Effector memory CD4-positive, alpha-beta T cell (primary cell): ENCODE results near the gene DAP3.
"Not testable (repeated sequence)": the region's sequence is repeated elsewhere in the genome, so short reads cannot be mapped to it uniquely, and the experiment has no call there.

Experiments
- DNase-seq, 3 donors: peaks; one replicate each; pipeline ENCODE4 v3.0.0-alpha.2; 2020
- H3K27ac ChIP-seq: 2 replicates; pipeline ENCODE4 v1.7.0; 2013; ENCODE audit warnings: mild to moderate bottlenecking, low read length, moderate library complexity; ENCODE audit not compliant: insufficient read depth, poor library complexity, severe bottlenecking
- H3K27me3 ChIP-seq: replicated peaks from 2 replicates; pipeline ENCODE4 v1.7.0; 2013; ENCODE audit warnings: mild to moderate bottlenecking, low read length; ENCODE audit not compliant: insufficient read depth, control insufficient read depth, poor library complexity, severe bottlenecking
- H3K36me3 ChIP-seq: 2 replicates; pipeline ENCODE4 v1.7.0; 2013; ENCODE audit warnings: mild to moderate bottlenecking, low read length, moderate library complexity; ENCODE audit not compliant: control insufficient read depth, insufficient read depth
- H3K4me1 ChIP-seq: 2 replicates; pipeline ENCODE4 v1.7.0; 2013; ENCODE audit warnings: low read length, mild to moderate bottlenecking; ENCODE audit not compliant: control insufficient read depth, insufficient read depth, poor library complexity, severe bottlenecking
- H3K4me3 ChIP-seq: 2 replicates; pipeline ENCODE4 v1.7.0; 2013; ENCODE audit warnings: low read length, low read depth, mild to moderate bottlenecking; ENCODE audit not compliant: insufficient read depth, poor library complexity, severe bottlenecking
- H3K9me3 ChIP-seq: 2 replicates; pipeline ENCODE4 v1.7.0; 2013; ENCODE audit warnings: mild to moderate bottlenecking, low read length, moderate library complexity; ENCODE audit not compliant: control insufficient read depth

The DAP3 gene

DNA sequence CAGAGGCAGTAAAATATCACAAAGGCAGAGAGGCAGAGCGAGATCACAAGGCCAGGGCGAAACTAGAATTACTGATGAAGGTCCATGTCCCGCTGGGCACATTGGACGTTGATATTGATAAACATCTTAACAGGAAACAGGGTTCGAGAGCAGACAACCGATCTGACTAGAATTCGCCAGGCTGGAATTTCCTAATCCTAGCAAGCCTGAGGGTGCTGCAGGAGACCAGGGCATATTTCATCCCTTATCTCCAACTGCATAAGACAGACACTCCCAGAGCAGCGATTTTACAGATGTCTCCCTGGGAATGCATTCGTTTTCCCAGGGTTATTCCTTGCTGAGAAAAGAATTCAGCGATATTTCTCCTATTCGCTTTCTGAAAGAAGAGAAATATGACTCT is 8.7 kb downstream of the DAP3 start:
- DNase-seq, H3K9me3 ChIP-seq, H3K36me3 ChIP-seq, H3K4me3 ChIP-seq, H3K4me1 ChIP-seq, H3K27ac ChIP-seq, H3K27me3 ChIP-seq: not testable (repeated sequence)

DNA sequence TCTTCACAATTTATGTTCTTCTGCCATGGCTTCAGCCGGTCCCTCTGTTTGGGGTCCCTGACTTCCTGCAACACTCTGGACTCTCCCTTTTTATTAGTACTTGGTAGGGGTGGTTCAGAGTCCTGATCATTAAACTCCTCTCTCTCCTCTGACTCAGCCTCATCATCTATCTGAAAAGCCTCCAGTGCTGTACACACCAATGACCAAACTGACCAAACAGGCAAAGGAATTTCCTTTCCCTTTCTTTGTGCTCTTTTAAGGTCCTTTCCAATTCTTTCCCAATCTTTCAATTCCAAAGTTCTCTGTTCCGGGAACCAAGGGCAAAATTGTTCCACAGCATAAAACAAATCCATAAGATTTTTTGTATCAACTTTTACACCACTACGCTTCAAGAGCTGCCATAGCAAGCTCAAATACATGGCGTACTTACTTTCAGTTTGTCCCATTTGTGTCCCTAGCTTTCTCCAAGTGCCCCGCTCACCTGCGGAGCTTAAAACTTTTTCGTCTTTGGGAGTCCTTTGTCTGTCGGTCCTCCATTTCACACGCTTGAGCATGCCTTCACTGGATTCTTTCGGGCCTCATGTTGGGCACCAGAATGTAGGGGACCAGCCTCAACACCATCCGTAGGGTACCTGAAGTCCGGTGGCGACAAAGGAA is 9.6 kb downstream of the DAP3 start:
- DNase-seq = no peak
- H3K4me3 ChIP-seq = no peak overlapping the region
- peaks cover 3% of the 10 kb centered on the region for H3K4me1 ChIP-seq
- no peak overlapping the region for H3K27ac ChIP-seq
- H3K27me3 ChIP-seq = no peaks in the 10 kb centered on the region
- H3K36me3 ChIP-seq = no peaks in the 10 kb centered on the region
- H3K9me3 ChIP-seq = no peaks in the 10 kb centered on the region

DNA sequence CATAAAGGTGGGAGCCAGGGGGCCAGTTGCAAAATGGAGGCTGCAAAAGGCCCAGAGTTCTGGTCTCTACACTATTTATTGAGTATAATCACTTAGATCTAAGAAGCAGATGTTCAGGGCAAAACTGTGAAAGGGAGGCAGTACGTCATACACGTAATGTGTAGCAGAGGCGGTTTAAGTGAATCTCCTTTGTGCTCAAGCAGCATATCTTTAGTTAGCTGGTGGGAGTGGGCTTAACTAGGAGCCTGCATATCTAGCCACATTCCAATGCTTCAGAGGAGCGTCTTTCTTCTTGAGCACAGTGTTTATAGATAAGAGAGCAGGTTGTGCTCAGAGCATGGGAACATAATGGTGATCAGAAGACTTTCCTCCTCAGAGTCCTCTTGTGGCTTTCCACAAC is 10.2 kb downstream of the DAP3 start:
- not testable (repeated sequence) for H3K4me1 ChIP-seq, H3K36me3 ChIP-seq, H3K4me3 ChIP-seq, DNase-seq, H3K27me3 ChIP-seq, H3K9me3 ChIP-seq, H3K27ac ChIP-seq

DNA sequence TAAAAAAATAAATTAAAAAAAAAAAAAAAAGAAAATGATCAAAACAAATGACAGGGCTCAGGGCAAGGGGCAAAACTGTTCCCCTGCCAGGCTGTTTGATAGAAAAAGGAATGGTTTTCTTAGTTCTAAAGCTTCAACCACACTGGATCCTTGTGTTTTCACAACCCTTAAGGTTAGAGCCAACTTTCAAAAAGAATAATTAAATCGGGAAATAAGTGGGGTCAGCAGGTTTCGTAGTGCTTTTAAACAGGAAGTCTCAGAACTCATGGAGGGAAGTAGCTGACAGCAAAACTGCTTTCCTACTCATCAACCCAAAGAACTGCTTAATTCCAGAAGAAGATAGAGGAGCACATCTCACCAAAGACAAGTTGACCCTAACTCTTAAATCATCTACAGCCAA is 12.8 kb downstream of the DAP3 start:
- not testable (repeated sequence) for H3K4me1 ChIP-seq, H3K27me3 ChIP-seq, DNase-seq, H3K9me3 ChIP-seq, H3K27ac ChIP-seq, H3K36me3 ChIP-seq, H3K4me3 ChIP-seq

DNA sequence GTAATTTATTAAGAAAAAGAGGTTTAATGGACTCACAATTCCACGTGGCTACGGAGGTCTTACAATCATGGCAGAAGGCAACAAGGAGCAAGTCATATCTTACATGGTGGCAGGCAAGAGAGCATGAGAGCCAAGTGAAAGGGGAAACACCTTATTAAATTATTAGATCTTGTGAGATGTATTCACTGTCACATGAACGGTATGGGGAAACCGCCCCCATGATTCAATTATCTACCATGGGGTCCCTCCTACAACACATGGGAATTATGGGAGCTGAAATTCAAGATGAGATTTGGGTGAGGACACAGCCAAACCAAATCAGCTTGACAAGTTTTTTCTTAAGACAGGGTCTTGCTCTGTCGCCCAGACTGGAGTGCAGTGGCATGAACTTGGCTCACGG is 14.3 kb downstream of the DAP3 start:
- DNase-seq = no peak
- Histone ChIP-seq H3K4me1 (no peaks in the 10 kb centered on the region), H3K4me3 (no peak overlapping the region), H3K36me3 (no peaks in the 10 kb centered on the region), H3K9me3 (no peaks in the 10 kb centered on the region), H3K27me3 (no peaks in the 10 kb centered on the region), H3K27ac (no peak overlapping the region)

DNA sequence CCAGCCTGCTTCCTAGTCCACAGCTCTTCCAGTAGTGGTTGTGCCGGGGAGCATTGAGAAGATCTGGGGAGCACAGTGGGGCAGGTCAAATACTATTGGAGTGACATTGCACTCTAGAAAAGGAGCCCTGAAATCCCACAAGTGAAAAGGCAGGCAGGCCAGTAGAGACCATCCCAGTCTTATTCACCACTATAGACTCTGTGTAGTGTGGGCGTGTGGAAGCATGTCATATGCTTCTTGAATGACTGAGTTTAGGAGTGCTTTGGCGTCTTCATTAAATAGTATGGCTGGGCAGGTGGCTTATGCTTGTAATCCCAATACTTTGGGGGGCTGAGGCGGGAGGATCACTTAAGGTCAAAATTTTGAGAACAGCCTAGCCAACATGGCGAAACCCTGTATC is 15.5 kb downstream of the DAP3 start:
- not testable (repeated sequence) for H3K9me3 ChIP-seq, H3K27me3 ChIP-seq, DNase-seq, H3K36me3 ChIP-seq, H3K4me1 ChIP-seq, H3K4me3 ChIP-seq, H3K27ac ChIP-seq

DNA sequence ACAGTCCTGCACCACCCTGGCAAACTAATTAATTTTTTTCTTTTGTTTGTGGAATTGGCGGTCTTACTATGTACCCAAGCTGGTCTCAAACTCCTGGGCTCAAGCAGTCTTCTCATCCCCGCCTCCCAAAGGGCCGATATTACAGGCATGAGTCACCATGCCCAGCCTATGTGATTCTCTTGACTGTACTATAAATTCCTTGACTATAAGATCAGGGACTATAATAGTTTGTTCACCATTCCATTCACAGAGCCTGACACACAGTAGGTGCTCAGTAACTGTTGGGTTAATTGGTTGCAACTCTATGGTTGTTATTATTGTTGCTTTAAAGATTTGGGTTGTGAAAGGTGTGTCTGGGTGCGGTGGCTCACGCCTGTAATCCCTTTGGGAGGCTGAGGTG is 17.2 kb downstream of the DAP3 start:
- no peak for DNase-seq
- H3K36me3 ChIP-seq = peaks cover 2% of the 10 kb centered on the region
- H3K4me1 ChIP-seq = no peaks in the 10 kb centered on the region
- no peak overlapping the region for H3K4me3 ChIP-seq
- H3K27me3 ChIP-seq = no peaks in the 10 kb centered on the region
- H3K27ac ChIP-seq = no peak overlapping the region
- H3K9me3 ChIP-seq = no peaks in the 10 kb centered on the region

DNA sequence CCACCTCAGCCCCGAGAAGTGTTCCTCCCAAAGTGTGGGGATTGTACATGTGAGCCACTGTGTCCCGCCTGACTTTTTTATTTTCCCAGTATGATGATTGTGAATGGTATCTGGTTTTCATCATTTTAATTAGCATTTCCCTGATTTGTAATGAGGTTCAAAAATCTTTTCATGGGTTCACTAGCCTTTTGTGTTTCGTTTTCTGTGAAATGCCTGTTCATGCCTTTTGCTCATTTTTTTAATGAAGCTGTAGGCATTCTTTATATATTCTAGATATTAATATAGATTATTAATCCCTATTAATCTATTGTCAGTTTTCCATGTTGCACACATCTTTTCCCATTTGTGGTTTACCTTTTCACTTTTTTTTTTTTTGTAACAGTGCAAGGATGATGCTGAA is 20.5 kb downstream of the DAP3 start:
- H3K36me3 ChIP-seq = peaks cover 2% of the 10 kb centered on the region
- no peaks in the 10 kb centered on the region for H3K9me3 ChIP-seq
- H3K27me3 ChIP-seq = no peaks in the 10 kb centered on the region
- no peaks in the 10 kb centered on the region for H3K4me1 ChIP-seq
- H3K27ac ChIP-seq = no peak overlapping the region
- no peak overlapping the region for H3K4me3 ChIP-seq
- DNase-seq = no peak

DNA sequence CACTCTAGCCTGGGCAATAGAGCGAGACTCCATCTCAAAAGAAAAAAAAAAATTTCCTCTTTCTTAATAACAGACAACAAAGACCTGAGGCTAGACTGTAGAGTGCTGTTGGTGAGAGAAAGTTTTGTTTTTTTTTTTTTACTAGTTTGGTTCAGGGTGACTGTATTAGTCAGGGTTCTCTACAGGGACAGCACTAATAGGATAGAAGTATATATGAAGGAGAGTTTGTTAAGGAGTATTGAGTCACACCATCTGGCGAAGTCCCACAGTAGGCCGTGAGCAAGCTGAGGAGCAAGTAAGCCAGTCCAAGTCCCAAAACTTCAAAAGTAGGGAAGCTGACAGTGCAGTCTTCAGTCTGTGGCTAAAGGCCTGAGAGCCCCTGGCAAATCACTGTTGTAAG is 22.6 kb downstream of the DAP3 start:
- H3K27me3 ChIP-seq, H3K4me1 ChIP-seq, H3K36me3 ChIP-seq, H3K4me3 ChIP-seq, H3K9me3 ChIP-seq, H3K27ac ChIP-seq, DNase-seq: not testable (repeated sequence)

DNA sequence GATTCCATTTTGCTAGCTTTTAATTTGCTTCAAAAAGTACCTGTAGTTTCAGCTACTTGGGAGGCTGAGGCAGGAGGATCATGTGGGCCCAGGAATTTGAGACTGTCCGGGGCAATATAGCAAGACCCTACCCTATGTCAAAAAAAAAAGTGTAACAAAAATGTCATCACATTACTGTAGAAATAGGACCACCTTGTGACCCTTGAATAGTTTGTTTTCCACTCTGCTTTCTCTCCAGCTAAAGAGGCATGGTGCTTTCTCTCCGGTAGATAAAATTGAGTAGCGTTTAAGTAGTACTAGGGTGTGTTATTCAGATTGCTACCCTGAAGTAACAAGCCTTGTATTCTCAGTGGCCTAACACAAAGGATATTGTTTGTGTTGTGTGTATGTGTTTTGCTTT is 23.7 kb downstream of the DAP3 start:
- not testable (repeated sequence) for H3K4me3 ChIP-seq, H3K27me3 ChIP-seq, H3K4me1 ChIP-seq, H3K9me3 ChIP-seq, H3K27ac ChIP-seq, DNase-seq, H3K36me3 ChIP-seq

DNA sequence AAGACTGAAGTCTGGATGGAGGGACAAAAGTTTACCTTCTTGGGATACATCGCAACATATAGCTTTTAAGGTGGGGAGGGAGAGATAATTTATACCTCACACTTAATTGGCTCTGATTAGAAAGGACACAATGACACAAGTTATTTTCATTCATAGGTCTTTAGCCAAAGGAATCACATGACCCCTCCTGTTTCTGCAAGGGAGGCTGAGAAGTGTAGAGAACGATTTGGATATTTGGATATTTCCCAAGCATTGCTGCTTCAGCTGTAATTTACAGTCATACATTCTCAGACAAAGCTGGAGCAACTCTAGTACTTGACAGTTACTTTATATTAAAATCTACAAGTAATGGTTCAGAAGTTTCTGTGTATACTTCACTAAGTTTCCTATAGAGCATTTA is 24.2 kb downstream of the DAP3 start:
- H3K36me3 ChIP-seq = peaks cover 7% of the 10 kb centered on the region
- no peak overlapping the region for H3K4me3 ChIP-seq
- no peak overlapping the region for H3K27ac ChIP-seq
- no peaks in the 10 kb centered on the region for H3K27me3 ChIP-seq
- DNase-seq = no peak
- no peaks in the 10 kb centered on the region for H3K9me3 ChIP-seq
- no peaks in the 10 kb centered on the region for H3K4me1 ChIP-seq
